Stimulated activated CD4-positive, alpha-beta T cell treated with anti-CD3 and anti-CD28 coated beads, Interleukin-1b, Interleukin-23, amount 100 ng/mL, for 48 hours (primary cell): ENCODE results near the gene TMEM63B.
A peak's percentile ranks its signal among the peaks of the same experiment; 100 is the strongest.
"Not testable (repeated sequence)": the region's sequence is repeated elsewhere in the genome, so short reads cannot be mapped to it uniquely, and the experiment has no call there.

Source experiments
- DNase-seq: peaks from one replicate; pipeline ENCODE4 v3.0.0-alpha.2; 2020

Gene TMEM63B

GRCh38 chr6:44172731-44173500 is 45.6 kb downstream of the TMEM63B start:
- peak; percentile 77 for DNase-seq

GRCh38 chr6:44176130-44176761 is 48.9 kb downstream of the TMEM63B start:
- no peak for DNase-seq

GRCh38 chr6:44176762-44177509 is 49.6 kb downstream of the TMEM63B start:
- no peak for DNase-seq

- DNase-seq: no peak
These were observed 50.5 kb downstream of the TMEM63B start for GRCh38 chr6:44177691-44178423.

- DNase-seq: no peak
These were observed 51.2 kb downstream of the TMEM63B start for GRCh38 chr6:44178424-44179071.

- DNase-seq: no peak
These were observed 51.8 kb downstream of the TMEM63B start for GRCh38 chr6:44179072-44179536.

GRCh38 chr6:44179648-44180047 is 52.3 kb downstream of the TMEM63B start:
- DNase-seq: no peak

- no peak for DNase-seq
These were observed 53.1 kb downstream of the TMEM63B start for GRCh38 chr6:44180406-44180805.

- DNase-seq: no peak
These were observed 53.5 kb downstream of the TMEM63B start for GRCh38 chr6:44180886-44181285.

GRCh38 chr6:44181784-44182183 is 54.4 kb downstream of the TMEM63B start:
- not testable (repeated sequence) for DNase-seq

- DNase-seq: no peak
These were observed 55.6 kb downstream of the TMEM63B start for GRCh38 chr6:44182911-44183390.

- no peak for DNase-seq
These were observed 56.4 kb downstream of the TMEM63B start for GRCh38 chr6:44183783-44184182.

GRCh38 chr6:44185356-44185755 is 58.0 kb downstream of the TMEM63B start:
- not testable (repeated sequence) for DNase-seq

- DNase-seq: no peak
These were observed 58.7 kb downstream of the TMEM63B start for GRCh38 chr6:44185953-44186634.

GRCh38 chr6:44186635-44187025 is 59.3 kb downstream of the TMEM63B start:
- DNase-seq: no peak

GRCh38 chr6:44188819-44189218 is 61.5 kb downstream of the TMEM63B start:
- no peak for DNase-seq

- no peak for DNase-seq
These were observed 61.9 kb downstream of the TMEM63B start for GRCh38 chr6:44189257-44189656.

- DNase-seq: no peak
These were observed 63.4 kb downstream of the TMEM63B start for GRCh38 chr6:44190715-44191114.

- no peak for DNase-seq
These were observed 65.2 kb downstream of the TMEM63B start for GRCh38 chr6:44192428-44193041.

- no peak for DNase-seq
These were observed 66.1 kb downstream of the TMEM63B start for GRCh38 chr6:44193307-44193910.

GRCh38 chr6:44194326-44194725 is 67.0 kb downstream of the TMEM63B start:
- DNase-seq: no peak
